Prostate gland (tissue), 2 donors: ENCODE measurements around the gene ELAVL1. TPM values are rescaled to one million over a fixed set of nuclear protein-coding genes. Genes with fewer than 3 reads are reported as not detected.

ENCODE experiments used
- DNase-seq: peaks from one replicate; pipeline ENCODE4 v3.0.0-alpha.2; 2019; ENCODE audit warnings: low spot score
- H3K27ac ChIP-seq, 2 donors: fragments of 200-600 bp; sonication (generic); 2 replicates each; pipeline ENCODE4 v1.5.1; 2017 to 2019
- H3K27me3 ChIP-seq: fragments of 200-600 bp; sonication (generic); replicated peaks from 2 replicates; pipeline ENCODE4 v1.5.1; 2019; ENCODE audit not compliant: insufficient read depth
- H3K36me3 ChIP-seq, 2 donors: fragments of 200-600 bp; sonication (generic); 1 replicate in 1 of 2; 2 replicates in 1 of 2; pipeline versions ENCODE4 v1.5.1 to v1.8.1; 2017 to 2019
- H3K4me1 ChIP-seq: fragments of 200-600 bp; sonication (generic); replicated peaks from 2 replicates; pipeline ENCODE4 v1.5.1; 2019
- H3K4me3 ChIP-seq, 2 donors: fragments of 200-600 bp; sonication (generic); 2 replicates each; pipeline ENCODE4 v1.5.1; 2017 to 2019
- H3K9me3 ChIP-seq: fragments of 200-600 bp; sonication (generic); 2 replicates; pipeline ENCODE4 v1.5.1; 2017
- POLR2A ChIP-seq: fragments of 450-650 bp; IDR thresholded peaks from one replicate; pipeline ENCODE4 v1.6.1; 2016; ENCODE audit warnings: antibody characterized with exemption, mild to moderate bottlenecking
- POLR2AphosphoS5 ChIP-seq: sonication (generic); formaldehyde crosslinking; IDR thresholded peaks from one replicate; pipeline ENCODE4 v1.6.1; 2017; ENCODE audit warnings: antibody characterized with exemption
- WGBS: methylation state at CpG from one replicate; pipeline ENCODE4 v1.1.5; 2018; 5-methylcytosine and 5-hydroxymethylcytosine counted together
- intact Hi-C: fragments of 100-400 bp; cut with DNase I; formaldehyde crosslinking; loops from one replicate; pipeline ENCODE4 v1.14.2; 2022
- total RNA-seq, 2 donors: library from RNA; depleted of rRNA; stranded (reverse); fragments of >200 nt; gene quantifications; one replicate each; pipeline ENCODE4 v1.1.0, GENCODE V29; 2016
- TF ChIP-seq, protein P1 (sequence below), 4 experiments: fragments of 200-600 bp in 2 of 4; fragments of 450-650 bp in 2 of 4; sonication (generic) in 2 of 4; IDR thresholded peaks; 1 replicate in 3 of 4; 2 replicates in 1 of 4; pipeline ENCODE4 v1.5.1; 2016 to 2019; ENCODE audit warnings: antibody characterized with exemption in 4 of 4, mild to moderate bottlenecking in 2 of 4, moderate library complexity in 2 of 4

Gene ELAVL1
- total RNA-seq, result 10 to 100 TPM; 35.6 to 76.9 TPM

DNA sequence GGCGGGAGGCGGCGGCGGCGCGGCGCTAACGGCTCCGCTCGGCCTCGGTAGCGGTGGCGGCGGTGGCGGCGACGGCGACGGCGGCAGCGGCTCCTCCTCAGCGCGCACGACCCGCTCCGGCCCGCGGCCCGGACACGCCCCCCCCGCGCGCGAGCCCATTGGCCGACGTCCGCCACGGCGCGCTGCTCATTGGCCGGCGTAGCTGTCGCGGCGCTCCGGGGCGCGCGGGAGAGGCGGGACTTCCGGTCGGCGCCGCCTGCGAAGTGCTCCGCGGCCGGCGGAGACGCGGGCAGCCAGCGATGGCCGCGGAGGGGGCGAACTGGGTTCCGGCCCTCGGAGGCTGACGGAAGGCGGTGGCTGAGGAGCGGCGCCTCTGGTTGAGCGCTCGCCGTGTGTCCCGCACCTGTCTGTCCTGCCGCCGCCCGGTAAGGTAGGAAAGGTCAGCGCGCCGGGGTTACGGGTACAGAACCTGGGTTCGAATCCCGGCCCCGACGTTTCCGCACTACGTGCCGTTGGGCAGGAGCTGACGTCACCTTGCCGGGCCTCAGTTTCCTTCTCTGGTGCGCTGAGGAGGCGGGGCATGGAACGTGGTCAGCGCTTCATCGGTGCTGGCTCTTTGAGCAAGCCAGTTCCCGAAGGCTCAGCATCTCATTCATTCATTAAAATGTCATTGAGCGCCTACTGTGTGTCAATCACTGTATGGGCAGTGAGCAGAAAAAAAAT, at the start of gene ELAVL1:
Gene ELAVL1 (minus strand): TSS at position 108 of the 723 bp plus-strand sequence. CDS start 13,826 bp downstream, outside the sequence.
- peak; percentile 86 for DNase-seq
- Histone ChIP-seq H3K36me3 (no peaks in the 10 kb centered on the region), H3K9me3 (no peaks in the 10 kb centered on the region), H3K4me3 (peak within 1 kb of the TSS; percentile 70), H3K4me1 (peaks cover 19% of the 10 kb centered on the region), H3K27ac (peak within 1 kb of the TSS; percentile 69 to 74), H3K27me3 (no peaks in the 10 kb centered on the region)
- WGBS, result under 1% methylated on average over 60 of the region's 98 CpGs
- intact Hi-C loops, result loop anchor here (10.0 kb wide), 1 partner anchor 249 kb away; no protein-coding TSS in a partner anchor
- TF ChIP-seq POLR2A, result peak; percentile 32
- TF ChIP-seq, protein P1, sequence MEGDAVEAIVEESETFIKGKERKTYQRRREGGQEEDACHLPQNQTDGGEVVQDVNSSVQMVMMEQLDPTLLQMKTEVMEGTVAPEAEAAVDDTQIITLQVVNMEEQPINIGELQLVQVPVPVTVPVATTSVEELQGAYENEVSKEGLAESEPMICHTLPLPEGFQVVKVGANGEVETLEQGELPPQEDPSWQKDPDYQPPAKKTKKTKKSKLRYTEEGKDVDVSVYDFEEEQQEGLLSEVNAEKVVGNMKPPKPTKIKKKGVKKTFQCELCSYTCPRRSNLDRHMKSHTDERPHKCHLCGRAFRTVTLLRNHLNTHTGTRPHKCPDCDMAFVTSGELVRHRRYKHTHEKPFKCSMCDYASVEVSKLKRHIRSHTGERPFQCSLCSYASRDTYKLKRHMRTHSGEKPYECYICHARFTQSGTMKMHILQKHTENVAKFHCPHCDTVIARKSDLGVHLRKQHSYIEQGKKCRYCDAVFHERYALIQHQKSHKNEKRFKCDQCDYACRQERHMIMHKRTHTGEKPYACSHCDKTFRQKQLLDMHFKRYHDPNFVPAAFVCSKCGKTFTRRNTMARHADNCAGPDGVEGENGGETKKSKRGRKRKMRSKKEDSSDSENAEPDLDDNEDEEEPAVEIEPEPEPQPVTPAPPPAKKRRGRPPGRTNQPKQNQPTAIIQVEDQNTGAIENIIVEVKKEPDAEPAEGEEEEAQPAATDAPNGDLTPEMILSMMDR (IDR thresholded peaks at IDR 0.05), result peak in 1 of 4 experiments; percentile 14
- no peak for TF ChIP-seq POLR2AphosphoS5

DNA sequence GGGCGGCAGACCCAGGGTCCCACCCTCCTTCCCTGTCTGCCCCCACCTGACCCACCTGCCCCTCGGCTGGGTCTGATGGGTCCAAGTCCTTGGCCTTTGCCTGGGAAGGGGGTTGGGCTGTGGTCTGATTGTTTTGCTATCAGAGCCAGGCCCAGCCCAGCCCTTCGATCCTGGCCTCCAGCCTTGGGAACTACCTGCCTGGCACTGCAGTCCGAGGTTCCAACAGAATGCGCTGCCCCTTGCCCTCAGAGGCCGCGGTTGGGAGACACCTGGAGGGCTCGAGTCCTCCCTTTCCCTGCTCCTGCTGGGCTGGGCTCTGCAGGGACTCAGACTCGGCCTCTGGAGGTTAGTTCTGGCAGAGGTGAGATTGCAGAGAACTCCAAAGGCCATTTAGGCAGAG, 48.7 kb upstream of the ELAVL1 start:
- no peak for DNase-seq
- Histone ChIP-seq H3K27me3 (no peaks in the 10 kb centered on the region), H3K27ac (no peak overlapping the region), H3K4me3 (no peak overlapping the region), H3K4me1 (no peaks in the 10 kb centered on the region), H3K36me3 (no peaks in the 10 kb centered on the region), H3K9me3 (no peaks in the 10 kb centered on the region)
- 42% methylated on average over 9 of the region's 9 CpGs for WGBS
- intact Hi-C loops, result no loop called here
- no peak for TF ChIP-seq POLR2A
- TF ChIP-seq POLR2AphosphoS5, result no peak
- TF ChIP-seq, protein P1 (IDR thresholded peaks at IDR 0.05), result no peak

DNA sequence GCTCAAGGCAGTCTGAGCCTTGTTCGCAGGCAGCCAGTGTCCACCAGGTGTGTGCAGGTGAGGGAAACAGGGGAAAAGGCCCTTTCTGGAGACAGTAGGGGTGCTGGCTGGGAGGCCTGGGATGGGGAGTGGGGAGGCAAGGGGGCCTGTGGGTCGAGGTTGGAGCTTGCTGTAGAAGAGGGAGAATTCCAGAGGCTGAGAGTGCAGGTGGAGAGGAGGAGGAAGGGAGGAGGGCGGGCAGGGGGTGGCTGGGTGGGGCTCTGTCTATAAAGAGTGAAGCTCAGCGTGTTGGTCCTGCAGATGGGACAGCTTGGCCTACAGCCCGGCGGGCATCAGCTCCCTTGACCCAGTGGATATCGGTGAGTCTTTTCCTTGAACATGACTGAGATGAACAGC, 47.0 kb upstream of the ELAVL1 start, which contains the start of gene CCL25:
Gene CCL25 (plus strand): TSS at position 297 of the 396 bp plus-strand sequence. CDS start 290 bp downstream, outside the sequence.
- Histone ChIP-seq H3K36me3 (no peaks in the 10 kb centered on the region), H3K27me3 (no peaks in the 10 kb centered on the region), H3K9me3 (no peaks in the 10 kb centered on the region), H3K4me3 (no peak within 1 kb of the TSS), H3K27ac (no peak within 1 kb of the TSS), H3K4me1 (no peaks in the 10 kb centered on the region)
- 59% methylated on average over 7 of the region's 7 CpGs for WGBS
- TF ChIP-seq, protein P1 (IDR thresholded peaks at IDR 0.05), result no peak
- TF ChIP-seq POLR2AphosphoS5 (no peak), POLR2A (no peak)
- DNase-seq, result no peak
- intact Hi-C loops, result no loop called here

DNA sequence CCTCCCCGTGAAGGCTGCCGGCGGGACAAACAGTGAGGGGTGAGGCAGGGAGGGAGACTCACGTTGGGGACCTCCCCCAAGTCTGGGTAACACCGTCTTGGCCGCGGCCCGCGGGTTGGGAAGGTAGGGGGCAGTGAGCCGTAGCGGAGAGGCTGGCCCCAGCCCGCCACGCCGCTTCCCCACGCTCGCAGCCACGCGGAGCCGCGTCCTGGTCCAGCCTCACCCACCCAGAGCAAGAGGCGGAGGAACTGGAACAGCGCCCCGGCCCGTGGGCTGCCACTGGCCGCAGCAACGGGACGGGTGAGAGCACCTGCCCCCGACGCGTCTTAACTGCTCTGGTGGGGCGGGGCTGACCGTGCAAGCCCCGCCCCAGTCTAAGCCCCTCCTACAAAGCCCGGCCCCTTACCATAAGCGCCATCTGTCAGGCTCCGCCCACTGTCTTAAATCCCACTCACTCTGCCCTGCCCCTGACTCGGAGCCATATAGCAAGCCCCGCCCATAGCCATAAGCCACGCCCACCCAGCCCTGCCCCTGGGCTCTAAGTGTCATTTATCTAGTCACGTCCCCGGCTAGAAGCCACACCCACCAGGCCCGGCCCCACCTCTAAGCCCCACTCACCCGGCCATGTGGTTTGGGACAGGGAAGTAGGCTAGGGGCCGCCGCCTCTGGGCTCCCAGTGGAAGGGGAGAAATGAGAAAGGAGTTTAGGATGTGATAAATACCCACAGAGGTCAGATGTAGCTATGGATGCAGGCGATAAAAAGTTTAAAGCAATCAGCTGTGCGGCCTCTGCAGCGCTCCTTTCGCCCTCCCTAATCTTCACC, 45.0 kb upstream of the ELAVL1 start:
- intact Hi-C loops, result no loop called here
- no peaks in the 10 kb centered on the region for H3K9me3 ChIP-seq
- 8% methylated on average over 45 of the region's 49 CpGs for WGBS
- H3K4me3 ChIP-seq, result peak overlapping the region; percentile 9 to 18
- no peaks in the 10 kb centered on the region for H3K4me1 ChIP-seq
- H3K27ac ChIP-seq, result no peak overlapping the region
- peak; percentile 28 for DNase-seq
- H3K36me3 ChIP-seq, result no peaks in the 10 kb centered on the region
- no peak for TF ChIP-seq POLR2A
- no peak for TF ChIP-seq POLR2AphosphoS5
- TF ChIP-seq, protein P1 (IDR thresholded peaks at IDR 0.05), result no peak
- H3K27me3 ChIP-seq, result no peaks in the 10 kb centered on the region
